NK-92 (cell line): ENCODE measurements around the gene PMEPA1.

Source experiments
- DNase-seq: peaks from one replicate; lab custom pipeline; 2025; ENCODE audit not compliant: unreplicated experiment; lab: John Stamatoyannopoulos, UW

The PMEPA1 gene

GRCh38 chr20:57628047-57628961 lies 81.5 kb downstream of the PMEPA1 start:
- no peak for DNase-seq

GRCh38 chr20:57627339-57627738 lies 82.5 kb downstream of the PMEPA1 start:
- no peak for DNase-seq

GRCh38 chr20:57625978-57626377 lies 83.8 kb downstream of the PMEPA1 start:
- DNase-seq = no peak

GRCh38 chr20:57625181-57625958 lies 84.4 kb downstream of the PMEPA1 start:
- no peak for DNase-seq

- DNase-seq = no peak
These were observed 85.7 kb downstream of the PMEPA1 start for GRCh38 chr20:57624124-57624523.

- DNase-seq = no peak
These were observed 87.0 kb downstream of the PMEPA1 start for GRCh38 chr20:57622579-57623381.

- no peak for DNase-seq
These were observed 87.6 kb downstream of the PMEPA1 start for GRCh38 chr20:57622201-57622570.

GRCh38 chr20:57621421-57622200 lies 88.2 kb downstream of the PMEPA1 start:
- DNase-seq = no peak

GRCh38 chr20:57620999-57621398 lies 88.8 kb downstream of the PMEPA1 start:
- DNase-seq = no peak

GRCh38 chr20:57620274-57620990 lies 89.4 kb downstream of the PMEPA1 start, which contains the start of gene ZBP1:
TSS of gene ZBP1 (minus strand) at chr20:57620426. CDS start at chr20:57620295, 131 bp downstream.
- DNase-seq = no peak

- no peak for DNase-seq
These were observed 90.6 kb downstream of the PMEPA1 start for GRCh38 chr20:57619051-57619831.

GRCh38 chr20:57618764-57619050 lies 91.1 kb downstream of the PMEPA1 start:
- no peak for DNase-seq

- no peak for DNase-seq
These were observed 91.6 kb downstream of the PMEPA1 start for GRCh38 chr20:57618091-57618763.

GRCh38 chr20:57617079-57617795 lies 92.6 kb downstream of the PMEPA1 start:
- no peak for DNase-seq

GRCh38 chr20:57616143-57616951 lies 93.5 kb downstream of the PMEPA1 start:
- no peak for DNase-seq

- DNase-seq = no peak
These were observed 94.4 kb downstream of the PMEPA1 start for GRCh38 chr20:57615445-57615811.
